HepG2 (cell line): ENCODE results near the gene P4HTM. TPM values are rescaled to one million over a fixed set of nuclear protein-coding genes. Genes with fewer than 3 reads are reported as not detected.

ENCODE experiments used
- FOXC1 ChIP-seq: sonication (generic); formaldehyde crosslinking; IDR thresholded peaks from 2 replicates; pipeline ENCODE4 v1.8.0; 2022; ENCODE audit warnings: mild to moderate bottlenecking, missing genetic modification reagents, borderline replicate concordance
- HMGXB4 ChIP-seq, 2 experiments: sonication (generic) in 1 of 2; formaldehyde crosslinking in 1 of 2; IDR thresholded peaks; 2 replicates each; pipeline versions ENCODE4 v1.4.0 to v1.6.1; 2018 to 2020; ENCODE audit warnings: missing genetic modification reagents in 2 of 2, borderline replicate concordance in 1 of 2, low read depth in 1 of 2, mild to moderate bottlenecking in 1 of 2, missing biosample characterization in 1 of 2
- HNRNPH1 ChIP-seq: fragments of 200-400 bp; formaldehyde crosslinking; optimal IDR thresholded peaks from 2 replicates; pipeline ENCODE3; 2017; ENCODE audit warnings: mild to moderate bottlenecking, low read depth, low read length
- HNRNPUL1 ChIP-seq: fragments of 200-400 bp; formaldehyde crosslinking; IDR thresholded peaks from 2 replicates; pipeline ENCODE4 v1.6.1; 2017; ENCODE audit warnings: low read depth, mild to moderate bottlenecking, low read length, moderate library complexity
- KIAA2018 ChIP-seq: sonication (generic); formaldehyde crosslinking; IDR thresholded peaks from 2 replicates; pipeline ENCODE4 v1.5.0; 2020; ENCODE audit warnings: mild to moderate bottlenecking, missing genetic modification reagents, borderline replicate concordance
- LCORL ChIP-seq, 2 experiments: fragments of 450-650 bp in 1 of 2; sonication (generic) in 1 of 2; formaldehyde crosslinking in 1 of 2; IDR thresholded peaks; 2 replicates each; pipeline versions ENCODE4 v1.5.0 to v1.6.1; 2017 to 2020; ENCODE audit warnings: antibody characterized with exemption in 1 of 2, missing genetic modification reagents in 1 of 2
- RFX1 ChIP-seq: fragments of 450-650 bp; IDR thresholded peaks from 2 replicates; pipeline ENCODE4 v1.6.1; 2017
- ZNF326 ChIP-seq: sonication (generic); formaldehyde crosslinking; IDR thresholded peaks from 2 replicates; pipeline ENCODE4 v1.4.0; 2020; ENCODE audit warnings: missing genetic modification reagents, borderline replicate concordance
- ZNF496 ChIP-seq: sonication (generic); formaldehyde crosslinking; IDR thresholded peaks from 2 replicates; pipeline ENCODE4 v1.8.1; 2023; ENCODE audit warnings: mild to moderate bottlenecking, moderate library complexity, missing genetic modification reagents; ENCODE audit not compliant: insufficient replicate concordance
- ZNF816 ChIP-seq: sonication (generic); formaldehyde crosslinking; IDR thresholded peaks from 2 replicates; pipeline ENCODE4 v1.8.0; 2022; ENCODE audit warnings: missing genetic modification reagents, mild to moderate bottlenecking, borderline replicate concordance
- ZNF879 ChIP-seq: sonication (generic); formaldehyde crosslinking; IDR thresholded peaks from 2 replicates; pipeline ENCODE4 v1.8.1; 2023; ENCODE audit warnings: missing genetic modification reagents
- polyA plus RNA-seq, 8 experiments: library from polyadenylated mRNA; depleted of rRNA in 3 of 8; stranded (reverse) in 7 of 8; unstranded in 1 of 8; fragments of >200 nt; fragmentation: Illumina TruSeq in 4 of 8; extraction: Trizol in 4 of 8; gene quantifications; 2 replicates each; pipeline versions ENCODE4 v1.2.1 to v1.2.3, GENCODE V29; 2011 to 2016; ENCODE audit warnings: low read depth in 4 of 8, missing spikeins in 1 of 8, mixed read lengths in 1 of 8; ENCODE audit not compliant: insufficient read depth in 1 of 8
- total RNA-seq, 5 experiments: library from RNA; depleted of rRNA; stranded (reverse); fragments of >200 nt; fragmentation: Illumina TruSeq; extraction: Trizol; gene quantifications; 2 replicates each; pipeline ENCODE4 v1.2.3, GENCODE V29; 2016; ENCODE audit warnings: low read depth in 1 of 5
- TF ChIP-seq, protein P1 (sequence below): sonication (generic); formaldehyde crosslinking; IDR thresholded peaks from 2 replicates; pipeline ENCODE4 v1.8.0; 2022; ENCODE audit warnings: mild to moderate bottlenecking, missing genetic modification reagents, moderate library complexity
- TF ChIP-seq, protein P2 (sequence below): sonication (generic); formaldehyde crosslinking; IDR thresholded peaks from 2 replicates; pipeline ENCODE4 v1.5.0; 2020; ENCODE audit warnings: mild to moderate bottlenecking, missing genetic modification reagents

The P4HTM gene
- total and polyA plus RNA-seq, 2 of the 13 experiments (the other 11 are each of a cell fraction or from before 2014, with no cell fraction given), result 0.01 TPM; not detected in 1

DNA sequence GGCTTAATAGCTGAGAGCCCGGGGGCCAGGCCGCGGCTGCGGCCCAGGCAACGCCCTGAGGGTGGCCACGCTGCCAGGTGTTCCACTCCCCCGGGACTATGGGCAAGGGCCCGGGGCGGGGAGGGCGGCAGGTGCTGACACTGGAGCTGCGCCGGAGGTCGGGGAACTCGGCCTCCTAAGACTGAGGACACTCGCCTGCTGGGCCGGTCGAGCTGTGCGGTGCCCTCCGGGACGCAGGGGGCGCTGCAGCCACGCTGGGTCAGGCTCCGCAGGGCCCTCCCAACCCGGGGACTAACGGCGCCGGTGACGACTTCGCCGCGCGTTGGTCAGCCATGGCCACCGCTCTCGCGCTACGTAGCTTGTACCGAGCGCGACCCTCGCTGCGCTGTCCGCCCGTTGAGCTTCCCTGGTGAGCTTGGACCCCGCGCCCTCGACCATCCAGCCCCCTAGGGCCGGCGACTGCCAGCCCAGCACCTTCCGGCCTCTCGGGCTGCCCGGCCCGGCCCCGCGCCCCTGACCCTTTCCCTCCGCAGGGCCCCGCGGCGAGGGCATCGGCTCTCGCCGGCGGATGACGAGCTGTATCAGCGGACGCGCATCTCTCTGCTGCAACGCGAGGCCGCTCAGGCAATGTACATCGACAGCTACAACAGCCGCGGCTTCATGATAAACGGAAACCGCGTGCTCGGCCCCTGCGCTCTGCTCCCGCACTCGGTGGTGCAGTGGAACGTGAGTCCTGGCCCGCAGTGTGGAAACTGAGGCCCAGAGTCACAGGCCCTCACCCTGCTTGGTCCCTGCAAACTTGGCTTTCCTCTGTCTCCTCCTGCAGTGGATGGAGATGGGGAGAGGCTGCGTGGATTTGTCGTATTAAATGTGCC lies 32.0 kb downstream of the P4HTM start, which contains the start of gene NDUFAF3 (continued):
- TF ChIP-seq HMGXB4 (CRISPR knock-in tag; IDR thresholded peaks at IDR 0.05; ENCODE audit: borderline replicate concordance in 1 of 2, low read depth in 1 of 2) (peak; percentile 95 to 97), ZNF326 (CRISPR knock-in tag) (no peak), HNRNPH1 (no peak), ZNF816 (CRISPR knock-in tag) (peak; percentile 91; the same call in 1 of the 2 replicates), FOXC1 (CRISPR knock-in tag) (peak; percentile 52), ZNF496 (no peak), RFX1 (no peak), ZNF879 (CRISPR knock-in tag) (0 out of 2 replicates have a peak, but pooled peaks have one; percentile 38), LCORL (IDR thresholded peaks at IDR 0.05) (no peak), LCORL (CRISPR knock-in tag; IDR thresholded peaks at IDR 0.05) (peak; percentile 55; the same call in 1 of the 2 replicates), HNRNPUL1 (no peak; the same call in 1 of the 2 replicates), KIAA2018 (no peak)
- TF ChIP-seq, protein P1, sequence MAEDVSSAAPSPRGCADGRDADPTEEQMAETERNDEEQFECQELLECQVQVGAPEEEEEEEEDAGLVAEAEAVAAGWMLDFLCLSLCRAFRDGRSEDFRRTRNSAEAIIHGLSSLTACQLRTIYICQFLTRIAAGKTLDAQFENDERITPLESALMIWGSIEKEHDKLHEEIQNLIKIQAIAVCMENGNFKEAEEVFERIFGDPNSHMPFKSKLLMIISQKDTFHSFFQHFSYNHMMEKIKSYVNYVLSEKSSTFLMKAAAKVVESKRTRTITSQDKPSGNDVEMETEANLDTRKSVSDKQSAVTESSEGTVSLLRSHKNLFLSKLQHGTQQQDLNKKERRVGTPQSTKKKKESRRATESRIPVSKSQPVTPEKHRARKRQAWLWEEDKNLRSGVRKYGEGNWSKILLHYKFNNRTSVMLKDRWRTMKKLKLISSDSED (CRISPR knock-in tag), result 0 out of 2 replicates have a peak, but pooled peaks have one; percentile 58
- TF ChIP-seq, protein P2, sequence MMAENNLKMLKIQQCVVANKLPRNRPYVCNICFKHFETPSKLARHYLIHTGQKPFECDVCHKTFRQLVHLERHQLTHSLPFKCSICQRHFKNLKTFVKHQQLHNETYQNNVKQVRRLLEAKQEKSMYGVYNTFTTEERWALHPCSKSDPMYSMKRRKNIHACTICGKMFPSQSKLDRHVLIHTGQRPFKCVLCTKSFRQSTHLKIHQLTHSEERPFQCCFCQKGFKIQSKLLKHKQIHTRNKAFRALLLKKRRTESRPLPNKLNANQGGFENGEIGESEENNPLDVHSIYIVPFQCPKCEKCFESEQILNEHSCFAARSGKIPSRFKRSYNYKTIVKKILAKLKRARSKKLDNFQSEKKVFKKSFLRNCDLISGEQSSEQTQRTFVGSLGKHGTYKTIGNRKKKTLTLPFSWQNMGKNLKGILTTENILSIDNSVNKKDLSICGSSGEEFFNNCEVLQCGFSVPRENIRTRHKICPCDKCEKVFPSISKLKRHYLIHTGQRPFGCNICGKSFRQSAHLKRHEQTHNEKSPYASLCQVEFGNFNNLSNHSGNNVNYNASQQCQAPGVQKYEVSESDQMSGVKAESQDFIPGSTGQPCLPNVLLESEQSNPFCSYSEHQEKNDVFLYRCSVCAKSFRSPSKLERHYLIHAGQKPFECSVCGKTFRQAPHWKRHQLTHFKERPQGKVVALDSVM (CRISPR knock-in tag), result peak; percentile 77; the same call in 1 of the 2 replicates
